Mesendoderm (in vitro differentiated cells): Measurements from ENCODE around the gene COX7A2.

Experiments
- DNase-seq: peaks from one replicate; pipeline ENCODE4 v3.0.0; 2013
- H2AK5ac ChIP-seq: 2 replicates; pipeline ENCODE4 v1.6.1; 2013; ENCODE audit warnings: low read length, inconsistent platforms
- H2BK120ac ChIP-seq: 2 replicates; pipeline ENCODE4 v1.6.1; 2013; ENCODE audit warnings: low read depth, mild to moderate bottlenecking, low read length, moderate library complexity, mixed read lengths
- H2BK15ac ChIP-seq: replicated peaks from 2 replicates; pipeline ENCODE4 v1.6.1; 2013; ENCODE audit warnings: low read depth, mild to moderate bottlenecking, moderate library complexity
- H2BK5ac ChIP-seq: 2 replicates; pipeline ENCODE4 v1.6.1; 2013; ENCODE audit warnings: low read length, inconsistent platforms
- H3K18ac ChIP-seq: 2 replicates; pipeline ENCODE4 v1.6.1; 2013; ENCODE audit warnings: mild to moderate bottlenecking, low read length, mixed read lengths
- H3K23ac ChIP-seq: one replicate; pipeline ENCODE4 v1.6.1; 2013; ENCODE audit warnings: low read length
- H3K27ac ChIP-seq: 2 replicates; pipeline ENCODE4 v1.5.1; 2013; ENCODE audit warnings: low read depth, mild to moderate bottlenecking, inconsistent platforms, low read length, moderate library complexity
- H3K27me3 ChIP-seq: 2 replicates; pipeline ENCODE4 v1.6.1; 2013; ENCODE audit warnings: low read length, control low read depth, mild to moderate bottlenecking, inconsistent platforms; ENCODE audit not compliant: insufficient read depth, poor library complexity
- H3K36me3 ChIP-seq: 2 replicates; pipeline ENCODE4 v1.6.1; 2013; ENCODE audit warnings: low read length, inconsistent platforms; ENCODE audit not compliant: control insufficient read depth, insufficient read depth
- H3K4ac ChIP-seq: one replicate; pipeline ENCODE4 v1.6.1; 2013; ENCODE audit warnings: low read depth, mild to moderate bottlenecking, low read length, moderate library complexity
- H3K4me1 ChIP-seq: 2 replicates; pipeline ENCODE4 v1.6.1; 2013; ENCODE audit warnings: low read depth, low read length, inconsistent platforms; ENCODE audit not compliant: control insufficient read depth
- H3K4me2 ChIP-seq: 2 replicates; pipeline ENCODE4 v1.6.1; 2013; ENCODE audit warnings: low read length
- H3K4me3 ChIP-seq: 2 replicates; pipeline ENCODE4 v1.5.1; 2013; ENCODE audit warnings: mild to moderate bottlenecking, low read length
- H3K56ac ChIP-seq: one replicate; pipeline ENCODE4 v1.6.1; 2013; ENCODE audit warnings: low read length
- H3K79me1 ChIP-seq: 2 replicates; pipeline ENCODE4 v1.6.1; 2013; ENCODE audit warnings: low read length, inconsistent platforms
- H3K79me2 ChIP-seq: 2 replicates; pipeline ENCODE4 v1.6.1; 2013; ENCODE audit warnings: mild to moderate bottlenecking, low read length; ENCODE audit not compliant: control insufficient read depth, insufficient read depth
- H3K9ac ChIP-seq: 2 replicates; pipeline ENCODE4 v1.6.1; 2013; ENCODE audit warnings: low read length, inconsistent platforms
- H4K5ac ChIP-seq: one replicate; pipeline ENCODE4 v1.6.1; 2013; ENCODE audit warnings: low read length
- H4K8ac ChIP-seq: one replicate; pipeline ENCODE4 v1.6.1; 2013; ENCODE audit warnings: low read depth, mild to moderate bottlenecking, control low read depth, low read length, moderate library complexity
- WGBS: extraction: QIAGEN DNeasy Blood & Tissue Kit; methylation state at CpG from one replicate; pipeline ENCODE4 v1.1.7; 2013; ENCODE audit warnings: low lambda C conversion rate, missing lambda C conversion rate; ENCODE audit not compliant: insufficient coverage; ENCODE audit errors: extremely low coverage; 5-methylcytosine and 5-hydroxymethylcytosine counted together

COX7A2 gene

GRCh38 chr6:75278474-75279077 is 35.0 kb upstream of the COX7A2 start:
- 100% methylated on average over 1 of the region's 4 CpGs for whole genome bisulfite sequencing
- no peaks in the 10 kb centered on the region for H3K27me3 ChIP-seq

DNA sequence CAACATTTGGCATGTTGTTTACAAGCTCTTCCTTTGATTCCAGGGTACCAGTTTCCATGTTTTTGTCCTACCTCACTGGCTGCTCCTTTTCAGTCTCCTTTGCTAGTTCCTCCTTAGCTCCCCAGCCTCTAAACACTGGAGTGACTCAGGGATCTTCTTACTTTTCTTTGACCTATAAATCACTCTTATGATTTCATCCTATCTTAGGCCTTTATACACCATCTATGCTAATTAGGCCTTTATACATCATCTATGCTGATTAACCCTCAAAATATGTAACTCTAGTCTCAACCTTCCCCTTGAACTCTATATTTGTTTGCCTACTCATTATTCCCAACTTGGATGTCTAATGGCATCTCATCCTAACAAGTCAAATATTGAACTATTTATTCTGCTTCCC is 31.5 kb upstream of the COX7A2 start:
- no peak overlapping the region for H2BK15ac ChIP-seq
- no peak overlapping the region for H2AK5ac ChIP-seq
- H3K27me3 ChIP-seq, result no peaks in the 10 kb centered on the region
- H4K8ac ChIP-seq, result no peak overlapping the region
- H3K4me2 ChIP-seq, result no peak overlapping the region
- H3K4me3 ChIP-seq, result no peak overlapping the region
- H3K18ac ChIP-seq, result no peak overlapping the region
- no peak overlapping the region for H2BK5ac ChIP-seq
- DNase-seq, result no peak
- H3K23ac ChIP-seq, result no peak overlapping the region
- peaks cover 37% of the 10 kb centered on the region for H3K79me2 ChIP-seq
- H3K27ac ChIP-seq, result no peak overlapping the region
- no peak overlapping the region for H3K9ac ChIP-seq
- no peak overlapping the region for H2BK120ac ChIP-seq
- no peaks in the 10 kb centered on the region for H3K36me3 ChIP-seq
- peaks cover 2% of the 10 kb centered on the region for H3K4me1 ChIP-seq
- H3K56ac ChIP-seq, result no peak overlapping the region
- peaks cover 8% of the 10 kb centered on the region for H3K79me1 ChIP-seq
- H4K5ac ChIP-seq, result no peak overlapping the region
- no peak overlapping the region for H3K4ac ChIP-seq

More at GRCh38 chr6:75278474-75279077, 35.0 kb upstream of the COX7A2 start:
- Histone ChIP-seq H3K56ac (no peak overlapping the region), H3K79me1 (peaks cover 6% of the 10 kb centered on the region), H4K5ac (no peak overlapping the region), H3K18ac (no peak overlapping the region), H3K4me2 (no peak overlapping the region), H3K23ac (no peak overlapping the region), H3K4ac (no peak overlapping the region), H3K36me3 (no peaks in the 10 kb centered on the region), H3K4me1 (peaks cover 2% of the 10 kb centered on the region), H3K27ac (no peak overlapping the region), H3K79me2 (peaks cover 45% of the 10 kb centered on the region), H3K4me3 (no peak overlapping the region), H2BK15ac (no peak overlapping the region), H2BK120ac (no peak overlapping the region), H4K8ac (peak overlapping the region; percentile 56), H2BK5ac (no peak overlapping the region), H3K9ac (no peak overlapping the region), H2AK5ac (no peak overlapping the region)
- no peak for DNase-seq

DNA sequence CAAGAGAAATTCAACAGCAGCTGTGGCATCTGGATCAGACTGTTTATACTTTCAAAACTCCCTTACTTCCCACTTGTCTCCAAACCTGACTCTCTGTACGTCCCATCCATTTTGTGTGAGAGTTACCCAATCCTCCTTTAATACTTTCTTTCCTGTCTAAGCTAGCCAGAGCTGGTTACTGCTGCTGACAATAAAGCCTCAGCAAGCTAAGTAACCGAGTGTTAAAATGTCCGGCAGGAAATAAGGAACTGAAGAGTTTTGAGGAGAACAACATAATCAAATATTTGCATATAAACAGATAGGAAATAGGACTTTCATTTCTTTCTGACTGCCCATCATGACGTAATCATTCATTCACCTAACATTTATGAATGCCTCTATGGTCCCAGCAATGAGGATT is 29.4 kb upstream of the COX7A2 start:
- H3K4ac ChIP-seq, result no peak overlapping the region
- no peaks in the 10 kb centered on the region for H3K36me3 ChIP-seq
- no peak overlapping the region for H3K4me2 ChIP-seq
- H3K4me3 ChIP-seq, result no peak overlapping the region
- H3K9ac ChIP-seq, result no peak overlapping the region
- H3K79me2 ChIP-seq, result peaks cover 31% of the 10 kb centered on the region
- H3K56ac ChIP-seq, result no peak overlapping the region
- no peak for DNase-seq
- no peak overlapping the region for H4K8ac ChIP-seq
- no peak overlapping the region for H3K27ac ChIP-seq
- H3K79me1 ChIP-seq, result peaks cover 9% of the 10 kb centered on the region
- H3K23ac ChIP-seq, result no peak overlapping the region
- no peaks in the 10 kb centered on the region for H3K4me1 ChIP-seq
- H3K18ac ChIP-seq, result no peak overlapping the region
- no peaks in the 10 kb centered on the region for H3K27me3 ChIP-seq
- no peak overlapping the region for H2BK15ac ChIP-seq
- H4K5ac ChIP-seq, result no peak overlapping the region
- no peak overlapping the region for H2BK5ac ChIP-seq
- no peak overlapping the region for H2BK120ac ChIP-seq
- no peak overlapping the region for H2AK5ac ChIP-seq
- WGBS, result no CpG with 5 or more reads among the region's 4 CpGs

- no peaks in the 10 kb centered on the region for H3K4me1 ChIP-seq
- no peak overlapping the region for H2BK120ac ChIP-seq
- no peak overlapping the region for H3K4ac ChIP-seq
- H4K8ac ChIP-seq, result no peak overlapping the region
- H2AK5ac ChIP-seq, result no peak overlapping the region
- no peak overlapping the region for H3K4me3 ChIP-seq
- no peak overlapping the region for H3K56ac ChIP-seq
- no peak overlapping the region for H3K9ac ChIP-seq
- H4K5ac ChIP-seq, result no peak overlapping the region
- H3K27ac ChIP-seq, result no peak overlapping the region
- DNase-seq, result no peak
- H2BK15ac ChIP-seq, result no peak overlapping the region
- H3K36me3 ChIP-seq, result no peaks in the 10 kb centered on the region
- H3K27me3 ChIP-seq, result no peaks in the 10 kb centered on the region
- no peak overlapping the region for H3K4me2 ChIP-seq
- H3K23ac ChIP-seq, result no peak overlapping the region
- peaks cover 26% of the 10 kb centered on the region for H3K79me2 ChIP-seq
- H3K79me1 ChIP-seq, result peaks cover 7% of the 10 kb centered on the region
- no peak overlapping the region for H3K18ac ChIP-seq
- no peak overlapping the region for H2BK5ac ChIP-seq
- WGBS, result no CpG with 5 or more reads among the region's 5 CpGs
Measured at GRCh38 chr6:75272145-75272840, 28.7 kb upstream of the COX7A2 start.

- H2BK15ac ChIP-seq, result no peak overlapping the region
- H3K27ac ChIP-seq, result no peak overlapping the region
- peaks cover 7% of the 10 kb centered on the region for H3K79me2 ChIP-seq
- H3K4me3 ChIP-seq, result no peak overlapping the region
- no peaks in the 10 kb centered on the region for H3K4me1 ChIP-seq
- no peak overlapping the region for H2BK120ac ChIP-seq
- DNase-seq, result no peak
- no peak overlapping the region for H2AK5ac ChIP-seq
- H2BK5ac ChIP-seq, result no peak overlapping the region
- no peak overlapping the region for H4K8ac ChIP-seq
- H3K27me3 ChIP-seq, result no peaks in the 10 kb centered on the region
- H3K4me2 ChIP-seq, result no peak overlapping the region
- no CpG with 5 or more reads among the region's 4 CpGs for WGBS
- no peak overlapping the region for H3K23ac ChIP-seq
- H3K4ac ChIP-seq, result no peak overlapping the region
- H3K9ac ChIP-seq, result no peak overlapping the region
- no peak overlapping the region for H3K56ac ChIP-seq
- peaks cover 4% of the 10 kb centered on the region for H3K79me1 ChIP-seq
- no peaks in the 10 kb centered on the region for H3K36me3 ChIP-seq
- H4K5ac ChIP-seq, result no peak overlapping the region
- no peak overlapping the region for H3K18ac ChIP-seq
Measured at GRCh38 chr6:75268988-75269354, 25.4 kb upstream of the COX7A2 start.
